Measurements from ENCODE around the gene CLRN1.

DNA sequence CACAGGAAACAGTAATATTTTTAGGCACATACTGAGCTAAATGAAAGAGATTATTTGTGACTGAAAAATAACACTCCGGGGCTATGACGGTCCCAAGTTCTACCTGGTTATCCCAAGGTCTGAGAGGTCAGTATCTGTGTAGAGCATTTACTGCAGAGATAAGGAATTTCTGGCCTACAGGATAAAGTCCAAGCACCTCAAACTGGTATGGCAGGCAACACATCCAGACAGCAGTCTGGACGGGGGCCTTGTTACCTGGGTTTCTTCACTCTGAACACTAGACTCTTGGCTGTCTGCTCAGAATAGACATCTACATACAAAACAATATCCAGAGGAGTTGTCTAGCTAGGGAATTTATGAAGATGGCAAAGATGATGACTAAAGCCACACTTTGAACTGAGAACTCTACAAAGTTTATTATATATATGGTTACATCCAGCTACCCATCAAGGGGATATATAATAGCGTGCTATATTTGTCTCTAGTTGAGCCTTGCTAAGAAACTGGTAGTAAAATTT is 42.0 kb upstream of the CLRN1 start:
- TF ChIP-seq POLR2A (IDR thresholded peaks at IDR 0.05; ENCODE audit: low read depth, low read length), result no peak
- TF ChIP-seq POLR2AphosphoS5 (IDR thresholded peaks at IDR 0.05; ENCODE audit: low read depth, low read length), result no peak

Data from GM12892 (cell line).